SJCRH30 (cell line): Measurements from ENCODE around the gene PPDPF. TPM values are rescaled to one million over a fixed set of nuclear protein-coding genes. Genes with fewer than 3 reads are reported as not detected.
"Not testable (repeated sequence)": the region's sequence is repeated elsewhere in the genome, so short reads cannot be mapped to it uniquely, and the experiment has no call there.

ENCODE experiments used
- DNase-seq, 2 experiments: peaks; one replicate each; pipeline ENCODE4 v3.0.0-alpha.2; 2015 to 2020
- H3K27ac ChIP-seq: fragments of 250-450 bp; sonication (Bioruptor Pico); 2 replicates; pipeline ENCODE4 v1.5.1; 2020; ENCODE audit warnings: mild to moderate bottlenecking, moderate library complexity
- H3K27me3 ChIP-seq: fragments of 250-450 bp; sonication (Bioruptor Pico); 2 replicates; pipeline ENCODE4 v1.5.1; 2020; ENCODE audit warnings: mild to moderate bottlenecking, moderate library complexity
- H3K36me3 ChIP-seq: fragments of 250-450 bp; sonication (Bioruptor Pico); 2 replicates; pipeline ENCODE4 v1.5.1; 2020; ENCODE audit warnings: mild to moderate bottlenecking, moderate library complexity
- H3K4me1 ChIP-seq: fragments of 250-450 bp; sonication (Bioruptor Pico); 2 replicates; pipeline ENCODE4 v1.5.1; 2020; ENCODE audit warnings: mild to moderate bottlenecking, moderate library complexity
- H3K4me3 ChIP-seq: fragments of 250-450 bp; sonication (Bioruptor Pico); 2 replicates; pipeline ENCODE4 v1.5.1; 2020; ENCODE audit warnings: mild to moderate bottlenecking, moderate library complexity
- H3K9me3 ChIP-seq: fragments of 250-450 bp; sonication (Bioruptor Pico); replicated peaks from 2 replicates; pipeline ENCODE4 v1.5.1; 2020; ENCODE audit warnings: mild to moderate bottlenecking, moderate library complexity
- total RNA-seq: library from RNA; depleted of rRNA; stranded (reverse); fragments of >200 nt; shearing (Covaris generic); gene quantifications from 2 replicates; pipeline ENCODE4 v1.2.3, GENCODE V29; 2014

Gene PPDPF
- total RNA-seq, 1 experiment from 2014 or later, result 171 TPM

GRCh38 chr20:63501818-63502670 lies 18.5 kb upstream of the PPDPF start:
- H3K9me3 ChIP-seq, result no peaks in the 10 kb centered on the region; the same call in 1 of the 2 replicates
- H3K27ac ChIP-seq, result peak overlapping the region; percentile 3; the same call in 1 of the 2 replicates
- H3K36me3 ChIP-seq, result no peaks in the 10 kb centered on the region
- peak; percentile 80 to 88 for DNase-seq
- no peak overlapping the region for H3K4me3 ChIP-seq
- H3K27me3 ChIP-seq, result peaks cover 21% of the 10 kb centered on the region
- H3K4me1 ChIP-seq, result peaks cover 19% of the 10 kb centered on the region

- Histone ChIP-seq H3K4me1 (peaks cover 19% of the 10 kb centered on the region), H3K9me3 (no peaks in the 10 kb centered on the region; the same call in 1 of the 2 replicates), H3K27ac (no peak overlapping the region), H3K4me3 (no peak overlapping the region), H3K27me3 (peaks cover 15% of the 10 kb centered on the region), H3K36me3 (no peaks in the 10 kb centered on the region)
- peak in 1 of 2 experiments; percentile 21 for DNase-seq
These were observed 17.8 kb upstream of the PPDPF start for GRCh38 chr20:63502671-63503172.

- peak in 1 of 2 experiments; percentile 9 for DNase-seq
- Histone ChIP-seq H3K36me3 (no peaks in the 10 kb centered on the region), H3K4me3 (no peak overlapping the region), H3K4me1 (peaks cover 19% of the 10 kb centered on the region), H3K27me3 (peaks cover 10% of the 10 kb centered on the region), H3K27ac (no peak overlapping the region), H3K9me3 (no peaks in the 10 kb centered on the region; the same call in 1 of the 2 replicates)
These were observed 17.0 kb upstream of the PPDPF start for GRCh38 chr20:63503524-63503923.

- H3K4me1 ChIP-seq, result peaks cover 19% of the 10 kb centered on the region
- no peaks in the 10 kb centered on the region for H3K36me3 ChIP-seq
- no peak for DNase-seq
- peaks cover 4% of the 10 kb centered on the region for H3K9me3 ChIP-seq
- no peak overlapping the region for H3K27ac ChIP-seq
- no peak overlapping the region for H3K4me3 ChIP-seq
- H3K27me3 ChIP-seq, result peaks cover 17% of the 10 kb centered on the region
These were observed 15.9 kb upstream of the PPDPF start for GRCh38 chr20:63504642-63505041.

GRCh38 chr20:63505281-63505680 lies 15.3 kb upstream of the PPDPF start:
- Histone ChIP-seq H3K9me3 (peaks cover 7% of the 10 kb centered on the region), H3K27ac (no peak overlapping the region), H3K4me3 (no peak overlapping the region), H3K27me3 (peaks cover 22% of the 10 kb centered on the region), H3K36me3 (no peaks in the 10 kb centered on the region), H3K4me1 (peaks cover 19% of the 10 kb centered on the region)
- DNase-seq, result no peak

DNA sequence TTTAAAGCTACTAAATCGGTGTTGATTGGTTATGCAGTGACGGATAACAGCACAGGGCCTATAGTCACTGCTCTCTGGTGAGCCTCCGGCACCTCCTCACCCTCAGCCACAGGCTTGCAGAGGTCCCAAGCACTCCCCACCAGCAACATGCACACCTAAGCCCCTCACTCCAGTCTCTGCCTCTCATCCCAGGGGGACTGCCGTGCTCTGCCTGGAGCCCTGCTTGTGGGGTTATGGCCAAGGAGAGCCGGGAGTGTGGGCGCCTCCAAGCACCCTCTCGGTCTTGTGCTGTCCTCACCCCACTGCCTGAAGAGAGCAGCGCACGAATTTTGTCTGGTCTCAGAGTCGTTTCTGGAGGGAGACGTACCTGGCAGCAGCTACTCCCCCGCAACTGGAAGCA lies 14.8 kb upstream of the PPDPF start:
- Histone ChIP-seq H3K27ac (no peak overlapping the region), H3K9me3 (peaks cover 10% of the 10 kb centered on the region), H3K4me1 (peaks cover 18% of the 10 kb centered on the region), H3K36me3 (no peaks in the 10 kb centered on the region), H3K4me3 (no peak overlapping the region), H3K27me3 (peaks cover 26% of the 10 kb centered on the region)
- DNase-seq, result peak in 1 of 2 experiments; percentile 4

- H3K4me1 ChIP-seq, result peaks cover 5% of the 10 kb centered on the region
- no peaks in the 10 kb centered on the region for H3K36me3 ChIP-seq
- DNase-seq, result peak in 1 of 2 experiments; percentile 2
- peaks cover 33% of the 10 kb centered on the region for H3K27me3 ChIP-seq
- no peak overlapping the region for H3K4me3 ChIP-seq
- H3K27ac ChIP-seq, result no peak overlapping the region
- H3K9me3 ChIP-seq, result peaks cover 10% of the 10 kb centered on the region
These were observed 13.4 kb upstream of the PPDPF start for GRCh38 chr20:63507083-63507743.

DNA sequence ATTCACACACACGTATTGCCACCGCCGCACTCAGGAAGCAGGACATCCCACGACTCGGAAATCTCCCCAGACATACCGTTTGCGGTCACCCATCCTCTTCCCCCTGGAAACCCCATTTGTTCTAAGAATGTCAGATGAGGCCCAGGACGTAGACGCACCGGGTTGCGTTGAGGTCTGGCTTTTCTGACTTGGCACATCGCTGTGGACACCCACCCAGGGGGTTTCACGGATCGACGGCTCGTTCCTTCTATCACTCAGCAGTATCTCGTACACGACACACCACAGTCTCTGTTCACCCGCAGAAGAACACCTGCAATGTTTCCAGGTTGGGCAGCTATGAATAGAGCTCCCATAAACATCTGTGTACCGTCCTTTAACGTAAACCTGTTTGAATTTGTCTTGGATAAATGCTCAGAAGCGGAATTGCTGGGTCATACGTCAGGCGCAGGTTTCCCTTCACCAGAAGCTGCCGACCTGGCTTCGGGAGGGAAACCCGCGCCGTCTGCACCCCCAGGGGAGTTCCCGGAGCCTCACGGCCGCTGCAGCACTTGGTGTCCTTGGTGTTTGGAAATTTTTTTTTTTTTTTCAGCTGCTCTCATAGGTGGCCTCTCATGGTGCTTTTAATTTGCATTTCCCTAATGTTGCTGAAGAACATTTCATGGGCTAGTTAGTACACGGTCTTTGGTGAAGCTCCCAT lies 12.3 kb upstream of the PPDPF start:
- peak in 1 of 2 experiments; percentile 6 for DNase-seq
- H3K9me3 ChIP-seq, result peaks cover 14% of the 10 kb centered on the region

GRCh38 chr20:63509088-63509564 lies 11.4 kb upstream of the PPDPF start:
- Histone ChIP-seq H3K4me1 (no peaks in the 10 kb centered on the region), H3K4me3 (no peak overlapping the region), H3K27ac (no peak overlapping the region), H3K36me3 (no peaks in the 10 kb centered on the region), H3K9me3 (peaks cover 15% of the 10 kb centered on the region), H3K27me3 (peaks cover 29% of the 10 kb centered on the region)
- DNase-seq, result no peak

More for the DNA sequence above, 12.3 kb upstream of the PPDPF start:
- Histone ChIP-seq H3K27ac (no peak overlapping the region), H3K4me1 (no peaks in the 10 kb centered on the region), H3K4me3 (no peak overlapping the region), H3K27me3 (peaks cover 29% of the 10 kb centered on the region), H3K36me3 (no peaks in the 10 kb centered on the region)

- H3K27ac ChIP-seq, result no peak overlapping the region
- DNase-seq, result no peak
- no peaks in the 10 kb centered on the region for H3K36me3 ChIP-seq
- no peaks in the 10 kb centered on the region for H3K4me1 ChIP-seq
- no peak overlapping the region for H3K4me3 ChIP-seq
- peaks cover 15% of the 10 kb centered on the region for H3K9me3 ChIP-seq
- H3K27me3 ChIP-seq, result peaks cover 29% of the 10 kb centered on the region
These were observed 7.4 kb upstream of the PPDPF start for GRCh38 chr20:63513207-63513606.

DNA sequence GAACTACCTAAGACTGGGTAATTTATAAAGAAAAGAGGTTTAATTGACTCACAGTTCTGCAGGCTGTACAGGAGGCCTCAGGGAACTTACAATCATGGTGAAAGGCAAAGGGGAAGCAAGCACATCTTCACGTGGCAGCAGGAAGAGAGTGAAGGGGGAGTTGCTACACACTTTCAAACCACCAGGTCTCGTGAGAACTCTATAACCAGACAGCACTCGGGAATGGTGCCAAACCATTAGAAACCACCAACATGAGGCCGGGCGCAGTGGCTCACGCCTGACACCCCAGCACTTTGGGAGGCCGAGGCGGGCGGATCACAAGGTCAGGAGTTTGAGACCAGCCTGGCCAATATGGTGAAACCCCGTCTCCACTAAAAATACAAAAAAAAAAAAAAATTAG lies 6.0 kb upstream of the PPDPF start:
- not testable (repeated sequence) for H3K27ac ChIP-seq, H3K36me3 ChIP-seq, H3K4me1 ChIP-seq, H3K4me3 ChIP-seq
- Histone ChIP-seq H3K9me3 (peaks cover 12% of the 10 kb centered on the region), H3K27me3 (peaks cover 22% of the 10 kb centered on the region)
- peak; percentile 24 to 48 for DNase-seq

- H3K27me3 ChIP-seq, result 0 out of 2 replicates have a peak, but pooled peaks cover 3% of the 10 kb centered on the region
- H3K4me3 ChIP-seq, result no peak overlapping the region
- peak in 1 of 2 experiments; percentile 24 for DNase-seq
- peaks cover 13% of the 10 kb centered on the region for H3K36me3 ChIP-seq
- H3K4me1 ChIP-seq, result peaks cover 2% of the 10 kb centered on the region; the same call in 1 of the 2 replicates
- no peak overlapping the region for H3K27ac ChIP-seq
- peaks cover 5% of the 10 kb centered on the region; the same call in 1 of the 2 replicates for H3K9me3 ChIP-seq
These were observed 2.9 kb upstream of the PPDPF start for GRCh38 chr20:63517376-63518309.

DNA sequence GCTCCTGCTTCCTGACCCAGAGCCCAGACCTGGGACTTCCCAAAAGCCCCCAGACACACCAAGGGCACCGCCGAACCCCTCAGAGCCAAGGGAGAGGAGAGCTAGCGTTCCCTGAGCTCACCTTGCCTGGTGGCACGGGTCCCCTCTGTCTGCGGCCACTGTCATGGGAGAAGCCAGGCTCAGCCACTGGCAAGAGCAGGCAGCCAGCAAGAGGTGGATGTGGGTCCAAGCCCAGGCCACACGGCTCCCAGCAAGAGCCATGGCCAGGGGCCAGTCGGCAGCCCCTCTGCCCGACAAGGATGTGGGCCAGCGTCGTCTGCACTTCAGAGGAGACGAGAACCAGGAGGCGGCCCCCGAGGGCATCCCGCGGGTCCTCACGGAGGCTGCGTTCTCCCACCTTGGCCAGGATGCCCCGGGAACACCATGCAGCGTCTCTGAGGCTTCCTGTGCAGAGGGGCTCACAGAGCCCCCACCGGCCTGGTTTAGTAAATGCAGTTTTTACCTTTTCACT lies 2.2 kb upstream of the PPDPF start:
- H3K27me3 ChIP-seq, result no peaks in the 10 kb centered on the region
- H3K9me3 ChIP-seq, result no peaks in the 10 kb centered on the region; the same call in 1 of the 2 replicates
- no peak overlapping the region for H3K27ac ChIP-seq
- H3K4me3 ChIP-seq, result no peak overlapping the region
- peaks cover 2% of the 10 kb centered on the region; the same call in 1 of the 2 replicates for H3K4me1 ChIP-seq
- DNase-seq, result peak in 1 of 2 experiments; percentile 13
- peaks cover 19% of the 10 kb centered on the region for H3K36me3 ChIP-seq
